Body of pancreas (tissue), 4 donors: ENCODE measurements around the gene RHOV.

Experiments
- POLR2A ChIP-seq, 3 donors: fragments of 450-650 bp; IDR thresholded peaks; one replicate each; pipeline ENCODE4 v1.6.1; 2016; ENCODE audit warnings: antibody characterized with exemption in 3 of 3, mild to moderate bottlenecking in 2 of 3
- TF ChIP-seq, protein P1 (sequence below), 7 experiments: fragments of 450-650 bp in 4 of 7; fragments of 200-600 bp in 3 of 7; sonication (generic) in 3 of 7; IDR thresholded peaks; one replicate each; pipeline ENCODE4 v1.5.1; 2016 to 2019; ENCODE audit warnings: antibody characterized with exemption in 7 of 7

DNA sequence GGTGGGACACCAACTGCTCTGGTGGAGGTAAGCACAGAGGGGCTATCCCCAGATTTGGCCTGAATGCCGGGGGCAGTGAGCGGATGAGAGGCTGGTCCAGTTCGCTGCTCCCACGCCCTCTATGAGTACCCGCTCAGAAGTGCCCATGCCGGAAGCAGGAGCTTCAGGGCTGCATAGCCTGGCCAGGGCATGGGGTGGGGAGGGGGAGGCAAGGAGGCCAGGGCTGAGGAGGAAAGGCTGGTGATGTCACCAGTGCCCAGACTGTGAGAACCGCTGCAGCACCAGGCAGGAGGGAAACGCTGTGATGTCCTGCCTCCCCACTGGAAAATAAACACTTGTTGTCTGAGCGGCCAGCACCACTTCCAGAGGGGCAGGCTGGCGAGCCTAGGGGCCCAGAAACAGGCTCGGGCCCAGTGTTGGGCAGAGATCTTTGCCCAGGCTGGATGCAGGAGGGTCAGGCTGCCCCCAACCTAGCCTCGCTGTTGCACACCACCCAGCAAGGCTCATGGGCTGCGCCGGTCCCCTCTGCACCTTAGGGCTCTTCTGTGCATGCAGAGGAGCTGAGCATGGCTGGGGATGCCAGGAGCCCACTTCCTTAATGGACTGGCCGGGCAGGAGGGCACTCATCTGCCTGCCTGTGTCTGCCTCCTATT, 44.2 kb upstream of the RHOV start:
- TF ChIP-seq, protein P1, sequence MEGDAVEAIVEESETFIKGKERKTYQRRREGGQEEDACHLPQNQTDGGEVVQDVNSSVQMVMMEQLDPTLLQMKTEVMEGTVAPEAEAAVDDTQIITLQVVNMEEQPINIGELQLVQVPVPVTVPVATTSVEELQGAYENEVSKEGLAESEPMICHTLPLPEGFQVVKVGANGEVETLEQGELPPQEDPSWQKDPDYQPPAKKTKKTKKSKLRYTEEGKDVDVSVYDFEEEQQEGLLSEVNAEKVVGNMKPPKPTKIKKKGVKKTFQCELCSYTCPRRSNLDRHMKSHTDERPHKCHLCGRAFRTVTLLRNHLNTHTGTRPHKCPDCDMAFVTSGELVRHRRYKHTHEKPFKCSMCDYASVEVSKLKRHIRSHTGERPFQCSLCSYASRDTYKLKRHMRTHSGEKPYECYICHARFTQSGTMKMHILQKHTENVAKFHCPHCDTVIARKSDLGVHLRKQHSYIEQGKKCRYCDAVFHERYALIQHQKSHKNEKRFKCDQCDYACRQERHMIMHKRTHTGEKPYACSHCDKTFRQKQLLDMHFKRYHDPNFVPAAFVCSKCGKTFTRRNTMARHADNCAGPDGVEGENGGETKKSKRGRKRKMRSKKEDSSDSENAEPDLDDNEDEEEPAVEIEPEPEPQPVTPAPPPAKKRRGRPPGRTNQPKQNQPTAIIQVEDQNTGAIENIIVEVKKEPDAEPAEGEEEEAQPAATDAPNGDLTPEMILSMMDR (IDR thresholded peaks at IDR 0.05), result no peak
- no peak for TF ChIP-seq POLR2A (IDR thresholded peaks at IDR 0.05)
